Mesothelial cell of epicardium (in vitro differentiated cells): Measurements from ENCODE around the gene INF2. TPM values are rescaled to one million over a fixed set of nuclear protein-coding genes. Genes with fewer than 3 reads are reported as not detected.
A peak's percentile ranks its signal among the peaks of the same experiment; 100 is the strongest.

ENCODE experiments used
- DNase-seq, 2 experiments: peaks; one replicate each; pipeline ENCODE4 v3.0.0; 2021; ENCODE audit warnings: low spot score in 2 of 2; ENCODE audit not compliant: unreplicated experiment in 2 of 2
- H3K27ac Mint-ChIP-seq: 2 replicates; pipeline ENCODE4 v1.8.0; 2021; ENCODE audit warnings: mixed read lengths
- H3K27me3 Mint-ChIP-seq: 2 replicates; pipeline ENCODE4 v1.8.0; 2021; ENCODE audit warnings: low read depth, mixed read lengths
- H3K36me3 Mint-ChIP-seq: 2 replicates; pipeline ENCODE4 v1.8.0; 2021; ENCODE audit warnings: mixed read lengths
- H3K4me1 Mint-ChIP-seq: 2 replicates; pipeline ENCODE4 v1.8.0; 2021; ENCODE audit warnings: mixed read lengths
- H3K4me3 Mint-ChIP-seq: 2 replicates; pipeline ENCODE4 v1.8.0; 2021; ENCODE audit warnings: mild to moderate bottlenecking, moderate library complexity, mixed read lengths
- H3K9me3 Mint-ChIP-seq: 2 replicates; pipeline ENCODE4 v1.8.0; 2021; ENCODE audit warnings: mixed read lengths
- total RNA-seq: library from RNA; stranded (reverse); gene quantifications from 3 replicates; pipeline ENCODE4 v1.2.1, GENCODE V29; 2021
- TF ChIP-seq, protein P1 (sequence below): fragments of 200-600 bp; sonication (generic); IDR thresholded peaks from one replicate; pipeline ENCODE4 v1.5.0; 2021; ENCODE audit warnings: antibody characterized with exemption; ENCODE audit not compliant: unreplicated experiment

Gene INF2
- total RNA-seq, 1 donor from 2014 or later, result 92.8 TPM

DNA sequence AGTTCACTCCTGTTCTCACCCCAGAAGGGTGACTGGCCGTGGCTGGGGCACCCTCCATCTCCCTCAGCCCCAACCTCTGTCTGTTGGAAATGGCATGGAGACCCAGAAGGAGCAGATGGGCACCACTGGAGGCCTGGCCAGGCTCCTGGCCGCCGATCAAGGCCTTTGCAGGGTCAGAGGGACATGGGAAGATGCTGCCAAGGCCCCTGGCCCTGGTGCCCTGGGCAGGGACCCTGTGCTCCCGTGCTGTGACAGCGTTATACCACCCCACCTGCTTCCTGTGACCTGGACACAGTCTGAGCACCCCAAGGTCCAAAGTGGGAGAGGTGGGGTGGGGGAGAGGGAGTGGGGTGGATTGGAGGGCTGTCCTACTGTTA, 3.5 kb downstream of the INF2 start:
- DNase-seq, result no peak
- H3K27ac Mint-ChIP-seq, result no peak overlapping the region
- H3K4me3 Mint-ChIP-seq, result no peak overlapping the region
- no peaks in the 10 kb centered on the region for H3K27me3 Mint-ChIP-seq
- peaks cover 34% of the 10 kb centered on the region for H3K4me1 Mint-ChIP-seq
- H3K36me3 Mint-ChIP-seq, result peaks cover 4% of the 10 kb centered on the region
- H3K9me3 Mint-ChIP-seq, result no peaks in the 10 kb centered on the region
- TF ChIP-seq, protein P1, sequence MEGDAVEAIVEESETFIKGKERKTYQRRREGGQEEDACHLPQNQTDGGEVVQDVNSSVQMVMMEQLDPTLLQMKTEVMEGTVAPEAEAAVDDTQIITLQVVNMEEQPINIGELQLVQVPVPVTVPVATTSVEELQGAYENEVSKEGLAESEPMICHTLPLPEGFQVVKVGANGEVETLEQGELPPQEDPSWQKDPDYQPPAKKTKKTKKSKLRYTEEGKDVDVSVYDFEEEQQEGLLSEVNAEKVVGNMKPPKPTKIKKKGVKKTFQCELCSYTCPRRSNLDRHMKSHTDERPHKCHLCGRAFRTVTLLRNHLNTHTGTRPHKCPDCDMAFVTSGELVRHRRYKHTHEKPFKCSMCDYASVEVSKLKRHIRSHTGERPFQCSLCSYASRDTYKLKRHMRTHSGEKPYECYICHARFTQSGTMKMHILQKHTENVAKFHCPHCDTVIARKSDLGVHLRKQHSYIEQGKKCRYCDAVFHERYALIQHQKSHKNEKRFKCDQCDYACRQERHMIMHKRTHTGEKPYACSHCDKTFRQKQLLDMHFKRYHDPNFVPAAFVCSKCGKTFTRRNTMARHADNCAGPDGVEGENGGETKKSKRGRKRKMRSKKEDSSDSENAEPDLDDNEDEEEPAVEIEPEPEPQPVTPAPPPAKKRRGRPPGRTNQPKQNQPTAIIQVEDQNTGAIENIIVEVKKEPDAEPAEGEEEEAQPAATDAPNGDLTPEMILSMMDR, result no peak

DNA sequence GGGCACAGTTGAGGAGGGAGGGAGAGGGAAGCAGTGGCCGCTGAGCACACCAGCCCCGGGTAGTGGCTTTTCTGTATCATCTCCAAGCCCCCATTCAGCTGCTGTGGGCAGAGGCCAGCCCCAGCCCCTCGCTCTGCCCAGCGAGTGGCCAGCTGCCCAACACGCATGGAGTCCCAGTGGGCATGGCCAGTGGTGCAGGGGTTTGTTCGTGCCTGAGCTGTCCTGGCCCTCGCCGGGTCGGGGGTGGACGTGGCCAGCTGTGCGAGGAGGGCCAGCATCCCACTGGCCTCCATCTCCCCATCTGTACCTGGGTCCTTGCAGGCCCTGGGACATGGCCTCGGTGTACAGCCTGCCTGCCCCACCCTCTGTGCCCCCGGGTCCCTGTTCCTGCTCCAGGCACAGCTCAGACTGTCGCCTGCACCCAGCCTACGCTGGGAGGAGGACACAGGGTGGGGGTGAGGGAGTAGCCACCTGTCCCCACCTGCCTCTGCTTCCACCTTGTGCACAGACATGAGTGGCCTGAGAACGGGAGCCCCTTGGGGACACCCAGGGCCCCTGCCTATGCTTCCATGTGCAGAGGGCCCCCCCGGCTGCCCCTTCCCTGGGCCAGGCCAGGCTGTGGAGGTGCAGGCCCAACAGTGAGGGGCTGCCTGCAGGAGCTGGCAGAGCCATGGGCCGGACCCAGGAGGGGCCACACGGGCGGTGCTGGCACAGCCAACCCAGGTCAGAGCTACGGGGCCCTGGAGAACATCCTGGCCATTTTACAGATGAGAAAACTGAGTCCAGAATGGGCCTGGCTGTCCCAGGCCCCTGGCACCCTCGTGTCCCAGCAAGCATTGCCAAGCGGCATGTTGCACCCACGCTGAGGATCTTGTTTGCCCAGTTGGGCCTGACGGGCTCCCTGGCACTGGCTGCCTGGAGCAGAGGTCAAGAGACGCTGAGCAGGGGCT, 4.3 kb downstream of the INF2 start:
- H3K27ac Mint-ChIP-seq, result peak overlapping the region; percentile 75
- no peak overlapping the region for H3K4me3 Mint-ChIP-seq
- no peaks in the 10 kb centered on the region for H3K27me3 Mint-ChIP-seq
- TF ChIP-seq, protein P1, result no peak
- H3K9me3 Mint-ChIP-seq, result no peaks in the 10 kb centered on the region
- peaks cover 33% of the 10 kb centered on the region for H3K4me1 Mint-ChIP-seq
- peaks cover 4% of the 10 kb centered on the region for H3K36me3 Mint-ChIP-seq
- no peak for DNase-seq

DNA sequence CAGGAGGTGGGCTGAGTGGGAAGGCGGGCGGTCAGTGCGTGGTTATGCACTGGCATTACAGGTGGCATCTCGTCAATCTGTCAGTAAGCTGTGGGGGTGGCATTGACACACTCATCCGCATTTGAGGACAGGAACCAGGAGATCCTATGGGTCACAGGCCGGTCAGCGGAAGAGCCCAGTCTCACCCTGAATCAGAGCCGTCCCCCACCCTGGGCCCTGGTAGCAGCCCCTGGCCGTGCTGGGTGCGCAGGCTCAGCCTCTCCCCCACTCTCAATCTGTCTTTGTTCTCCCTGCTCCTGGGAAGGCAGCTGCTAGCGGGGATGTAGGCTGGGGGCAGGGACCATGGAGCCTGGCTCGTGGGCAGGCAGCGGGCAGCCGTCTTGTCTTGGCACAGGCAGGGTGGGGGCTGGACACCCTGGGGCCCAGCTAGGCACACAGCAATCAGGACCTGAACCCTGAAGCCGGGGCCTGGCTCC, 5.1 kb downstream of the INF2 start:
- Mint-ChIP-seq H3K9me3 (no peaks in the 10 kb centered on the region), H3K36me3 (peaks cover 4% of the 10 kb centered on the region)

DNA sequence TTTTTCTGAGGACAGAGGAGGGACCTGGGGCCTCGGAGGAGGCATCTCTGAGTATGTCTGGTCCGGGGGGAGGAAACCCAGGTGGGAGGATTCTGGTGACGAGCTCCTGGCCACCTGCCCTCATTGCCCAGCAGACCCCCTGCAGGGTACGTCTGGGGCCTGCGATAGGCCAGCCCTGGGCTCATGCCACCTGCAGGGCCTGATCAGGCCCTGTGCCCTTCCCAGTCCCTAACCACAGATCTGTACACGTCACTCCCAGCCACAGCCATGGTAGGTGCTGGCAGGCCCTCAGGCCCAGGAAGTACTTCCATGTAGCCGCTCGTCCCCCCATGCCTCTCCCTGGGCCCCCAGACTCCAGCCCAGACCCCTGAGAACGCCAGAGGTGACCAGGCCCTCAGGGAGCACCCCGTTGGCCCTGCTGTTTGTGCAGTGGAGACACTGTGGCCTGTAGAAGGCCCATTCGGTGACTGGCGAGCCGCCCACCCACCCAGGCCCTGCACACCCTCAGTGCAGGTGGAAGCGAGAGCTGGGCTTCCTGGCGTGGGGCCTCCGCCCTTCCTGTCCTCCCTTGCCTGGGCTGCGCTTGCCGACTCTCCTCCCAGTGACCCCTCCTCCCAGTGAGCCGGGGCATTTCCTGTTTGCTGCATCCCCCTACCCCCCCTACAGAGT, 5.7 kb downstream of the INF2 start:
- H3K27ac Mint-ChIP-seq, result peak overlapping the region; percentile 30

More for the DNA sequence above, 5.1 kb downstream of the INF2 start:
- H3K4me3 Mint-ChIP-seq, result no peak overlapping the region
- no peak overlapping the region for H3K27ac Mint-ChIP-seq
- no peak for DNase-seq
- H3K27me3 Mint-ChIP-seq, result no peaks in the 10 kb centered on the region
- H3K4me1 Mint-ChIP-seq, result peaks cover 30% of the 10 kb centered on the region
- TF ChIP-seq, protein P1, result no peak

DNA sequence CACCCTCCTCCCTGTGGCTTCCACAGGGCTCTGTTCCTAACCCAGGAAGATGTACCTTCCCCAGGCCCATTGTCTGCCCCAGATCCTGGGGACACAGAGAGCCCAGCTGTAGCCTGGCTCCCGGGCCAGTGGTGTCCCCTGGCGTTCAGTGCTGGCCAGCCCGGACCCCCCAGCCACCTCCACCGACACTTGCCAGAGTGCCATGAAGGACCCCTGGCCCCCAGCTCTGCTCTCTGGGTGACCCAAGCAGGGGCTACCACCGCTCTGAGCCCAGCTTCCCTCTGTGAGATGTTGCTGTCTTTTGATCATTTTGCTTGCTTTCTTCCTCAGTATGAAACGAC, 6.2 kb downstream of the INF2 start:
- TF ChIP-seq, protein P1, result no peak
- DNase-seq, result no peak
- peak overlapping the region; percentile 53 for H3K27ac Mint-ChIP-seq
- H3K36me3 Mint-ChIP-seq, result peaks cover 4% of the 10 kb centered on the region
- no peak overlapping the region for H3K4me3 Mint-ChIP-seq
- H3K9me3 Mint-ChIP-seq, result no peaks in the 10 kb centered on the region
- peaks cover 29% of the 10 kb centered on the region for H3K4me1 Mint-ChIP-seq
- H3K27me3 Mint-ChIP-seq, result no peaks in the 10 kb centered on the region

More for the DNA sequence above, 5.7 kb downstream of the INF2 start:
- no peak for DNase-seq
- Mint-ChIP-seq H3K4me1 (peaks cover 30% of the 10 kb centered on the region), H3K36me3 (peaks cover 4% of the 10 kb centered on the region), H3K9me3 (no peaks in the 10 kb centered on the region), H3K27me3 (no peaks in the 10 kb centered on the region), H3K4me3 (no peak overlapping the region)
- TF ChIP-seq, protein P1, result no peak
